Right lobe of liver (tissue), 4 donors: ENCODE results near the gene ZFP90.

Source experiments
- POLR2A ChIP-seq: fragments of 450-650 bp; IDR thresholded peaks from one replicate; pipeline ENCODE4 v1.6.1; 2017; ENCODE audit warnings: antibody characterized with exemption, mild to moderate bottlenecking
- TF ChIP-seq, protein P1 (sequence below), 4 donors: fragments of 200-600 bp in 3 of 4; fragments of 450-650 bp in 1 of 4; IDR thresholded peaks; one replicate each; pipeline versions ENCODE4 v1.5.1 to v1.8.0; 2016 to 2022; ENCODE audit warnings: antibody characterized with exemption in 4 of 4, mild to moderate bottlenecking in 2 of 4
- donor health status: DM: no; HTN: no; CAD: no.
- donor health status: DM: no; HTN: no; CAD: no.
- donor health status: DM: no; HTN: yes; CAD: no.

DNA sequence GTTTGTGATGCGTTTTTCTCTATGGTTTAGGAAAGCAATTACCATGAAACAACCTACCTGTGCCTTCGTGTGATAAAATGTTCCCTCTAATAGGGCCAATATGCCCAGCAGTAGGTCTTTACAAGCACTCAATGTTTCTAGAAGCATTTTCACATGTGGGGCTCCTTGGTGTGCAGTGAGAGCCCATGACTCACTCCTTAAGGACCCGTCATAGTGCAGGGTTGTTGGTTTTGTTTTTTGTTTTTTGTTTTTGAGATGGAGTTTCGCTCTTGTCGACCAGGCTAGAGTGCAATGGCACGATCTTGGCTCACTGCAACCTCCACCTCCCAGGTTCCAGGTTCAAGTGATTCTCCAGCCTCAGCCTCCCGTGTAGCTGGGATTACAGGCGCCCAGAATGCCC lies 31.1 kb upstream of the ZFP90 start:
- TF ChIP-seq, protein P1, sequence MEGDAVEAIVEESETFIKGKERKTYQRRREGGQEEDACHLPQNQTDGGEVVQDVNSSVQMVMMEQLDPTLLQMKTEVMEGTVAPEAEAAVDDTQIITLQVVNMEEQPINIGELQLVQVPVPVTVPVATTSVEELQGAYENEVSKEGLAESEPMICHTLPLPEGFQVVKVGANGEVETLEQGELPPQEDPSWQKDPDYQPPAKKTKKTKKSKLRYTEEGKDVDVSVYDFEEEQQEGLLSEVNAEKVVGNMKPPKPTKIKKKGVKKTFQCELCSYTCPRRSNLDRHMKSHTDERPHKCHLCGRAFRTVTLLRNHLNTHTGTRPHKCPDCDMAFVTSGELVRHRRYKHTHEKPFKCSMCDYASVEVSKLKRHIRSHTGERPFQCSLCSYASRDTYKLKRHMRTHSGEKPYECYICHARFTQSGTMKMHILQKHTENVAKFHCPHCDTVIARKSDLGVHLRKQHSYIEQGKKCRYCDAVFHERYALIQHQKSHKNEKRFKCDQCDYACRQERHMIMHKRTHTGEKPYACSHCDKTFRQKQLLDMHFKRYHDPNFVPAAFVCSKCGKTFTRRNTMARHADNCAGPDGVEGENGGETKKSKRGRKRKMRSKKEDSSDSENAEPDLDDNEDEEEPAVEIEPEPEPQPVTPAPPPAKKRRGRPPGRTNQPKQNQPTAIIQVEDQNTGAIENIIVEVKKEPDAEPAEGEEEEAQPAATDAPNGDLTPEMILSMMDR (IDR thresholded peaks at IDR 0.05): no peak
- TF ChIP-seq POLR2A: no peak
